ENCODE measurements around the gene LRRC3. TPM values are rescaled to one million over a fixed set of nuclear protein-coding genes. Genes with fewer than 3 reads are reported as not detected.

The LRRC3 gene
- total and polyA plus RNA-seq, 2 donors from 2014 or later, result 0.60 to 1.4 TPM

GRCh38 chr21:44423312-44423821 lies 31.9 kb upstream of the LRRC3 start:
- TF ChIP-seq, protein P1, sequence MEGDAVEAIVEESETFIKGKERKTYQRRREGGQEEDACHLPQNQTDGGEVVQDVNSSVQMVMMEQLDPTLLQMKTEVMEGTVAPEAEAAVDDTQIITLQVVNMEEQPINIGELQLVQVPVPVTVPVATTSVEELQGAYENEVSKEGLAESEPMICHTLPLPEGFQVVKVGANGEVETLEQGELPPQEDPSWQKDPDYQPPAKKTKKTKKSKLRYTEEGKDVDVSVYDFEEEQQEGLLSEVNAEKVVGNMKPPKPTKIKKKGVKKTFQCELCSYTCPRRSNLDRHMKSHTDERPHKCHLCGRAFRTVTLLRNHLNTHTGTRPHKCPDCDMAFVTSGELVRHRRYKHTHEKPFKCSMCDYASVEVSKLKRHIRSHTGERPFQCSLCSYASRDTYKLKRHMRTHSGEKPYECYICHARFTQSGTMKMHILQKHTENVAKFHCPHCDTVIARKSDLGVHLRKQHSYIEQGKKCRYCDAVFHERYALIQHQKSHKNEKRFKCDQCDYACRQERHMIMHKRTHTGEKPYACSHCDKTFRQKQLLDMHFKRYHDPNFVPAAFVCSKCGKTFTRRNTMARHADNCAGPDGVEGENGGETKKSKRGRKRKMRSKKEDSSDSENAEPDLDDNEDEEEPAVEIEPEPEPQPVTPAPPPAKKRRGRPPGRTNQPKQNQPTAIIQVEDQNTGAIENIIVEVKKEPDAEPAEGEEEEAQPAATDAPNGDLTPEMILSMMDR (IDR thresholded peaks at IDR 0.05; ENCODE audit: borderline replicate concordance, extremely low read depth, insufficient read depth), result no peak
- intact Hi-C loops (cut with DNase I), result no loop called here
- Histone ChIP-seq H3K27me3 (ENCODE audit: control insufficient read depth, insufficient read depth, low read length) (no peaks in the 10 kb centered on the region), H3K27ac (ENCODE audit: low read depth in 2 of 2, low read length in 2 of 2) (no peak overlapping the region), H3K36me3 (ENCODE audit: control insufficient read depth in 2 of 3, insufficient read depth in 3 of 3, low read length in 3 of 3) (no peaks in the 10 kb centered on the region), H3K4me1 (ENCODE audit: control insufficient read depth in 2 of 3, insufficient read depth in 2 of 3, low read depth in 1 of 3, low read length in 3 of 3) (no peaks in the 10 kb centered on the region), H3K9me3 (ENCODE audit: control insufficient read depth in 2 of 3, insufficient read depth in 1 of 3, low read length in 3 of 3) (peaks cover 0 to 2% (median 0%) of the 10 kb centered on the region in 3 donors), H3K4me3 (ENCODE audit: low read length in 3 of 3) (no peak overlapping the region), H3K9ac (ENCODE audit: low read length in 3 of 3) (no peak overlapping the region)
- DNase-seq (peak in 3 of 5 donors; percentile 34 to 49 (median 42)), FAIRE-seq (no peak)

DNA sequence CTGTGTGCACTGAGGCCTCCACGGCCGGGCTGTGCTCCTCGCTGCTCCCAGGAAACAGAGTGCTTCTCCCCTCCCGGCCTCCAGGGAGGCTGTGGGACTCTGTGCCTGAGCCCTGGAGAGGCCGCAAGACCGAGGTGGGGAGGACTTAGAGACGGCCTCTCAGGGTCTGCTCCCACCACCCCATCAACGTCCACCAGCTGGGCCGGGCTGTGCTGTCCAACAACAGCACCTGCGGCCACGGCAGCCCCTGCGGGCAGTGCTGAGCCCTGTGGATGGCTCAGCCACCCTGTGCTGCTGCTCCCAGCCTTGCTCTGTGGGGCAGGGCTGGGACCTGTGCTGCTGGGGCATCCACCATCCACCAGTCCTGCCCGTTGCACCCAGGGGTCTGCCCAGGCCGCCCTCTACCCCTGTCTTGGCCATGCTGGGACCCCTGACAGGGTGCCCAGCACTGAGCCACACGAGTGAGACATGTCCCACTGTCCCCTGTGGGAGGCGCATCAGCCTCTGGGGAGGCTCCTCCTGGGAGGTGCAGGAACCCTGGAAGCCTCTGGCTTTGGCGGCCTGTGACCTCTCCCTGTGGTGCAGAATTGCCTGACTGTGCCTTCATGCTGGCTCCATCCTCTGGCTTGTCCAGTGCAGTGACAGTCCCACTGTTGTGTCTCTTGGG lies 31.2 kb upstream of the LRRC3 start:
- DNase-seq (peak in 2 of 5 donors; percentile 37 to 59), FAIRE-seq (no peak)
- H3K27ac ChIP-seq (ENCODE audit: low read depth in 2 of 2, low read length in 2 of 2), result no peak overlapping the region
- intact Hi-C loops (cut with DNase I), result no loop called here
- peaks cover 0 to 2% (median 0%) of the 10 kb centered on the region in 3 donors for H3K9me3 ChIP-seq (ENCODE audit: control insufficient read depth in 2 of 3, insufficient read depth in 1 of 3, low read length in 3 of 3)
- H3K9ac ChIP-seq (ENCODE audit: low read length in 3 of 3), result no peak overlapping the region
- no peaks in the 10 kb centered on the region for H3K4me1 ChIP-seq (ENCODE audit: control insufficient read depth in 2 of 3, insufficient read depth in 2 of 3, low read depth in 1 of 3, low read length in 3 of 3)
- TF ChIP-seq, protein P1 (IDR thresholded peaks at IDR 0.05; ENCODE audit: borderline replicate concordance, extremely low read depth, insufficient read depth), result no peak
- H3K36me3 ChIP-seq (ENCODE audit: control insufficient read depth in 2 of 3, insufficient read depth in 3 of 3, low read length in 3 of 3), result no peaks in the 10 kb centered on the region
- no peak overlapping the region for H3K4me3 ChIP-seq (ENCODE audit: low read length in 3 of 3)
- H3K27me3 ChIP-seq (ENCODE audit: control insufficient read depth, insufficient read depth, low read length), result no peaks in the 10 kb centered on the region

DNA sequence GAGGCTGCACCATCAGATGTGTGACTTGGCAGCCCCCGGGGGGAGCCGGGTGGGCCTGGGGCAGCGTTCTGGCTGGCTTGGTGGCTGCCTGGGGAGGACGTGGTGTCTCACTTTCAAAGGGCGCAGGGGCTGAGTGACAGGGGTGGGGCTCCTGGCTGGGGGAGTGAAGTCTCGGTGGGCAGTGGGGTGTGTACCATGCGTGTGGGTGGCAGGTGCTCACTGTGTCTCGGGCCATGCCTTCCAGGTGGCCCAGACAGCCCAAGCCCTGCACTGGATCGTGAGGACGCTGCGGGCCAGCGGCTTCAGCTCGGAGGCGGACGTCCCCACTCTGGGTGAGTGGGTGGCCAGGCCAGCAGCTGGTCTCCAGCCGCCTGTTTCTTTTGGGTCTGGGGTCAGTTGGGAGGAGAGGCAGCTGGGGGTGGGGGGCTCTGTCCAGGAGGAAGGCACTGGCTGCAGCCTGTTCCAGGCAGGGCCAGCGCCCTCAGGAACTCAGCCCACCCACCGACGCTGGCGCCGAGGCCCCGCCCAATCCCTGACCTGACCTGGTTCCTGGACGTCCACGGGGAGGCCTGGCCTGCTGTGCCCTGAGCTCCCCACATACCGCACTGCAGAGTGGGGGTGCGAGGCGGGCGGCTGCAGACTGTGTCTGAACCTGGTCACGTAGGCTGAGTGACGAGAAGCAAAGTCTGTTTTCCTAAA lies 30.6 kb upstream of the LRRC3 start:
- no peaks in the 10 kb centered on the region for H3K36me3 ChIP-seq (ENCODE audit: control insufficient read depth in 2 of 3, insufficient read depth in 3 of 3, low read length in 3 of 3)
- TF ChIP-seq, protein P1 (IDR thresholded peaks at IDR 0.05; ENCODE audit: borderline replicate concordance, extremely low read depth, insufficient read depth), result no peak
- H3K4me1 ChIP-seq (ENCODE audit: control insufficient read depth in 2 of 3, insufficient read depth in 2 of 3, low read depth in 1 of 3, low read length in 3 of 3), result no peaks in the 10 kb centered on the region
- no peak overlapping the region for H3K9ac ChIP-seq (ENCODE audit: low read length in 3 of 3)
- H3K9me3 ChIP-seq (ENCODE audit: control insufficient read depth in 2 of 3, insufficient read depth in 1 of 3, low read length in 3 of 3), result peaks cover 0 to under 1% (median 0%) of the 10 kb centered on the region in 3 donors
- FAIRE-seq (no peak), DNase-seq (peak in 4 of 5 donors; percentile 29 to 70 (median 45))
- intact Hi-C loops (cut with DNase I), result no loop called here
- no peak overlapping the region for H3K4me3 ChIP-seq (ENCODE audit: low read length in 3 of 3)
- no peaks in the 10 kb centered on the region for H3K27me3 ChIP-seq (ENCODE audit: control insufficient read depth, insufficient read depth, low read length)
- H3K27ac ChIP-seq (ENCODE audit: low read depth in 2 of 2, low read length in 2 of 2), result no peak overlapping the region
